ENCODE data around the gene DPPA4.
"Not testable (repeated sequence)": the region's sequence is repeated elsewhere in the genome, so short reads cannot be mapped to it uniquely, and the experiment has no call there.

The DPPA4 gene, protein sequence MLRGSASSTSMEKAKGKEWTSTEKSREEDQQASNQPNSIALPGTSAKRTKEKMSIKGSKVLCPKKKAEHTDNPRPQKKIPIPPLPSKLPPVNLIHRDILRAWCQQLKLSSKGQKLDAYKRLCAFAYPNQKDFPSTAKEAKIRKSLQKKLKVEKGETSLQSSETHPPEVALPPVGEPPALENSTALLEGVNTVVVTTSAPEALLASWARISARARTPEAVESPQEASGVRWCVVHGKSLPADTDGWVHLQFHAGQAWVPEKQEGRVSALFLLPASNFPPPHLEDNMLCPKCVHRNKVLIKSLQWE

DNA sequence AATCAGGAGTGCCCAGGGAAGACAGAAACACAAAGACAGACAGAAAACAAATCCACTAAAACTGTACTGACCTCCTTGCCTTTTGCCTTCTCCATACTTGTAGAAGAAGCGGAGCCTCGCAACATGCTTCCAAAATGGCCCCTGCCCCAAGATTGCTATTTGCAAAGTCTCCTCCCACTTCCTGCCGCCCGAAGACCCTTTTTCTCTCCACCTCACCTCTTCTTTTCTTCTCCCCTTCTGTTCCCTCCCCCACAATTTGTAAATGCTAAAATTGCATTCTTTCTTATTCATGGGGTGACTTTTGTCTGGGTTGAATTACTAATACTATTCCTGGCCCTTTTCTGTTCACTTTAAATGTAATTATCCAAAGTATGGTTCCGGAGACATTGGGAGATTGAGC is at the start of gene DPPA4:
TSS of gene DPPA4 (minus strand) at position 154 of the 400 bp plus-strand sequence. CDS start at position 125, 29 bp downstream.
- peak; percentile 62 for DNase-seq (ENCODE audit: low spot score)

DNA sequence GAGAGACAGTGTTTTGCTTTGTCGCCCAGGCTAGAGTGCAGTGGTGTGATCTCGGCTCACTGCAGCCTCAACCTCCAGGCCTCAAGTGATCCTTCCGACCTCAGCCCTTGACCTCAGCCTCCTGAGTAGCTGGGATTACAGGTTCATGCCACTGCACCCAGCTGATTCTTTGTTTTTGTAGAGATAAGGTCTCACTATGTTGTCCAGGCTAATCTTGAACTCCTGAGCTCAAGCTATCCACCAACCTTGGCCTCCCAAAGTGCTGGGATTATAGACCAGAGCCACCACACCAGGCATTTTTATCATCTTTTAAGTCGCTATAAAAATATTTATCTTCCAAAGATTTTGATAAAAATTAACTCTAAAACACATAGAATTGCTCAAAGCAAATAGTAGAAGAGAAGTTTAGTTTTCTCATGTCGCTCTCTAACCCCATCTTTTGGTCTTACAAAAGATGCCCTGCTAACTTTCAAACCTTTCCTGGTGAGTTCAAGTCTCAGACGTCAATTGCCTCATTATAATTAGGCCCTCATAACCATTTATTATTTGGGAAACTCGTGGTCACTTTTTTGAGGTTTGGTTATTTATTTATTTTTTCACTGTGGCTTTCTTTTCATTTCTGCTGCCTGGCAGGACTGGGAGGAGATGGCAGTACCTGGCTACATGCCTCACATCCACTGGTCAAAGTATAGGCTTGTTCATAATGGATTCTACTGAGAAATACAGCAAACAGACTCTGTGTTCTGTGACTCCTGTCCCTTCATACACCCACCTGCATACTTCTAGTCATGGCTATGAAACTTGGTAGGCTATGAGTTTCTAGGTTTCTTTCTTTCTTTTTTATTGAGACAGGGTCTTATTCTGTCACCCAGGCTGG is 48.3 kb upstream of the DPPA4 start:
- no peak for DNase-seq (ENCODE audit: low spot score)

DNA sequence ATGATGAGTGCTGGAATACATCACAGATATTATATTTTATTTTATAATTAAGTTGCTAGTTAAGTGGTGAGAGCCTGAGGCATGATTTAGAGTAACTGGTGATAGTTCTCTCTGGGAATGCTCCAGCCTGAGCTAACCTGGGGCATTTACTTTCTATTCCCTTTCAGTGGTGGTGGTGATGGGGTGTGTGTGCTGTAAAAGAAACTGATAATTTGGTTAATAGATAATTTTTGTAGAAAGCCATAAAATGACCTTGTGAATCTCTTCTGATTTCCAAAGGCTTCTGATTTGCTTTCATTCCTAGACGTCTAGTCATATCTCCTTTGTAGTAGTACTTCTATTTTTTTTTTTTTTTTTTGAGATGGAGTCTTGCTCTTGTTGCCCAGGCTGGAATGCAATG is 46.8 kb upstream of the DPPA4 start:
- no peak for DNase-seq (ENCODE audit: low spot score)

DNA sequence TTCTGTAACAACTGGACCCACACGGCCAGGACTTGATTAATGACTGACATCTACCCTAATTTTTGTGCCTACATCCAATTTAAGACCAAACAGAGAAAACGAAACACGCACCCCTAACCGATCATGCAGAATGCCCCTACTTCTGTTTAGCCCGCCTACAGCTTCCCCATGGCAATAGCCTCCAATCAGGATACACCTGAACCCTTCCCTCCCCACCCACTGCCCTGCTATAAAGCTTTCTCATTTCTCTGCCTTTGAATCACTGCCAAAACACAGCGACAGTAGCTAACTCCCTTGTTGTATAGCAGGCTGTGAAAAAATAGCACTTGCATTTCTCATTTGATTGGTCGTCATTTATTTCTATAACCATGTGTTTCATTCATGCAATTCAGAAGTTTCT is 45.2 kb upstream of the DPPA4 start:
- peak; percentile 18 for DNase-seq (ENCODE audit: low spot score)

DNA sequence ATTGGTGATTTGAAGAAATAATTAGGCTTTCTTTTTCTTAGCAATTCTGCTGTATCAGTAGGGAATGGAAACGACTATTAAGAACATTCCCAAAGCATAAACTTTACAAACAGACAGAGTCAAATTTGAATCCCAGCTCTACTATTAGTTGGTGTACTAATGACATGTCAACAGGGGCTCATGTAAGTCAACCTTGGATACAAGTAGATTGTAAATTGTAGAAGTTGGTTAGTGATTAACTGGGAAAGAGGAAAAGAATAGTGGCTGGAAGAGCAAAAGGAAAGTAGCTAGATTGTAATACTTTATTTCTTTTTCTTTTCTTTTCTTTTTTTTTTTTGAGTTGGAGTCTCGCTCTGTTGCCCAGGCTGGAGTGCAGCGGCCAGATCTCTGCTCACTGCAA is 38.6 kb upstream of the DPPA4 start:
- DNase-seq (ENCODE audit: low spot score), result no peak

DNA sequence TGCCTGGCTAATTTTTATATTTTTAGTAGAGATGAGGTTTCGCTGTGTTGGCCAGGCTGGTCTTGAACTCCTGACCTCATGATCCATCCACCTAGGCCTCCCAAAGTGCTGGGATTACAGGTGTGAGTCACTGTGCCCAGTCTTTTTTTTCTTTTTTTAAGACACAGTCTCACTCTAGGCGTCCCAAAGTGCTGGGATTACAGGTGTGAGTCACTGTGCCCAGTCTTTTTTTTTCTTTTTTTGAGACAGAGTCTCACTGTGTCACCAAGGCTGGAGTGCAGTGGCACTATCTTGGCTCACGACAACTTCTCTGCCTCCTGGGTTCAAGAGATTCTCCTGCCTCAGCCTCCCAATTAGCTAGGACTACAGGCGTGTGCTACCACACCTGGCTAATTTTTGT is 37.1 kb upstream of the DPPA4 start:
- not testable (repeated sequence) for DNase-seq (ENCODE audit: low spot score)

DNA sequence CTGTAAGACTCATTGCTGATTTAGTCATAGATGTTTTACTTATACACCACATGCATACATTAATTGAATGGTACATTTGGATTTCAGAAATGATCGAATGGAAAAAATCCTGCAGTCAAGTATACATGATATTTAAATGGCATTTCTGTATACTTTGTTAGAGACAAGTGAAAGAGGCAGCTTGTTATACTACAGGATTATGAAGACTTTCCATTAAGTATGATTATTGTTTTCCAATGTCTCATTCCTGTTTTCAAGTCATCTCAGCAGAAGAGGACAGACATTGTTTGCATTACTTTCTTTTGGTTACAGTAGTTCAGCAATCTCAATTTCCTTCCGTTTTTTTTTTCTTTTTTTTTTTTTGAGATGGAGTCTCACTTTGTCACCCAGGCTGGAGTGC is 36.6 kb upstream of the DPPA4 start:
- DNase-seq (ENCODE audit: low spot score), result no peak

DNA sequence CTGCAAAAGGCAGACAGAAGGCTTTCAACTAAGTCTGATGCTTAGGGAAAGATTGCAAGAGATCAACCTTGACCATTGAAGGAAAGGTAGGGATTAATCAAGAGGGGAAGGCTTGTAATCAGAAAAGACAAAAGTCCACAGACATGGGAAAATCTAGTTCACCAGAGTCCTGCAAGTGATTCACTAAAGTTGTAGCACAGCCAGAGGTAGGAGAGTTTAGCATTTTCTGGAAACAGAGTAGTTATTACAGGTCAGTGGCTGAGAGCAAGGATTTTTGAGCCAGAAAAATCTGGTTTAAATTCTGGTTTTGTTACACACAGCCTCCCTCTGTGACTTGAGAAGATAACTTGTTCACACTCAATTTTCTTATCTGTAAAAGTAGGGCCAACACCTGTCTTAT is 35.3 kb upstream of the DPPA4 start:
- no peak for DNase-seq (ENCODE audit: low spot score)

DNA sequence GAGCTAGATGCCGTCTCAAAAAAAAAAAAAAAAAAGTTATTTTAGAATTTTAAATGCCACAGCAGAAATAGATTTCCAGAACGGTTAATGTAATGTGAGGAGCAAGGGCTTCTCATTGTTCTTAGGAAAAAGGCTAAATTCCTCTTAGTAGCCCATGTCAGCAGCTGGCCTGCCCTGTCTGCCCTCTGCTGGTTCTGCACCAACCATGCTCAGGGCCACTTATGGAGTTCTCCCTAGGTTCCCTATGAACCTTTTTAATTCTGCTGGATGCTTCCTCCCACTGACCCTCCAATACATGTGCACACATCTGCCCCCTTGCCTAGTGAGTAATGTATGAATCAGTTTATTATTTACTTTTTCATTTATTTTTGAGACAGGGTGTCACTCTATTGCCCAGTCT is 32.2 kb upstream of the DPPA4 start:
- DNase-seq (ENCODE audit: low spot score), result peak; percentile 54

DNA sequence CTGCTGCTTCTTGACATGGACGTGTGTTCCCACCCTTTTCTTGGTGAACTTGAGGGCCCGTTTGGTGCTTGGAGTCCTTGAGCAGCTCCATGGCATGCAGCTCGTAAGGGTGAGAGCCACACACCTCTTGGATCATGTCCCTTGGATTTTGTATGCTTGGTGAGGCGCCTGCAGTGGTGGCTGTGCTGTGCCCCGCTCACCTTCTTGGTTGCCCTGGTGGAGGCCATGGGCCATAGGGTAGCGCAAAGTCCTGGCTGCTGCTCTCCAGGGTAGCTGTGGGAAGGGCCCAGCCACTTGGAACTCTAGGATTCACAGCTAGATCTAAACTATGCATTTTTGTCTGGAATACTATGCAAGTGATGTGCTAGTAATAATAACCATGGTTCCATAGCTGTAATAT is 26.7 kb upstream of the DPPA4 start:
- DNase-seq (ENCODE audit: low spot score), result no peak

DNA sequence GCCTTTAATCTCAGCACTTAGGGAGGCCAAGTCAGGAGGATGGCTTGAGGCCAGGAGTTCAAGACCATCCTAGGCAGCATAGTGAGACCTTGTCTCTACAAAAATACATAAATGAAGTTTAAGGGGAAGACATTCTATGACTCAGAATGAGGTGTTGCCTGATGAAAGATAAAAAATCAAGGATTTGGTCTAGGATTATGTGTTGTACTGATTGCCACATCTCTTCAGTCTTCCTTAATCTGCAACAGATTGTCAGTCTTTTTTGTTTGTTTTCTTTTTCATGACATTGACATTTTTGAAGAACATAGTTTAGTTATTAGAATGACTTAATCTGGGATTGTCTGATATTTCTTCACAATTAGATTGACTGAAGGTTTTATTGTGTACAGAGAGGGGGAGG is 26.3 kb upstream of the DPPA4 start:
- DNase-seq (ENCODE audit: low spot score), result no peak

DNA sequence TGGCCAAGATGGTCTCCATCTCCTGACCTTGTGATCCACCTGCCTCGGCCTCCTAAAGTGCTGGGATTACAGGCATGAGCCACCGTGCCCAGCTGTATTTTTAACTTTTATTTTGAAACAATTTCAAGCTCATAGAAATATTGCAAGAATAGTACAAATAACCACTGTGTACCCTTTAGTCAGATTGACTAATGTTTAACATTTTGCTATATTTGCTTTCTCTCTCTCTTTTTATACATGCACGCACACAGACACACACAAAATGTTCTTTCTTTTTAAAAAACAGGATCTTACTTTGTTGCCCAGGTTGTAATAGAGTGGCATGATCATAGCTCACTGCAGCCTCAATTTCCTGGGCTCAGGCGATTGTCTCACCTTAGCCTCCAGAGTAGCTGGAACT is 25.5 kb upstream of the DPPA4 start:
- no peak for DNase-seq (ENCODE audit: low spot score)

DNA sequence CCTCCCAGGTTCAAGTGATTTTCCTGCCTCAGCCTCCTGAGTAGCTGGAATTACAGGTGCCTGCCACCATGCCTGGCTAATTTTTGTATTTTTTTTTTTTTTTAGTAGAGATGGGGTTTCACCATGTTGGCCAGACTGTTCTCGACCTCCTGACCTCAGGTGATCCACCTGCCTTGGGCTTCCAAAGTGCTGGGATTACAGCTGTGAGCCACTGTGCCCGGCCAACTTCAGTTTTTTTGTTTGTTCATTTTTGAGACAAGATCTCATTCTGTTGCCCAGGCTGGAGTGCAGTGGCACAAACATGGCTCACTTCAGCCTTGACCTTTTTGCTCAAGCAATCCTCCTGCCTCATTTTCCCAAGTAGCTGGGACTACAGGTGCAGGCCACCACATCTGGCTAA is 21.5 kb upstream of the DPPA4 start:
- not testable (repeated sequence) for DNase-seq (ENCODE audit: low spot score)

DNA sequence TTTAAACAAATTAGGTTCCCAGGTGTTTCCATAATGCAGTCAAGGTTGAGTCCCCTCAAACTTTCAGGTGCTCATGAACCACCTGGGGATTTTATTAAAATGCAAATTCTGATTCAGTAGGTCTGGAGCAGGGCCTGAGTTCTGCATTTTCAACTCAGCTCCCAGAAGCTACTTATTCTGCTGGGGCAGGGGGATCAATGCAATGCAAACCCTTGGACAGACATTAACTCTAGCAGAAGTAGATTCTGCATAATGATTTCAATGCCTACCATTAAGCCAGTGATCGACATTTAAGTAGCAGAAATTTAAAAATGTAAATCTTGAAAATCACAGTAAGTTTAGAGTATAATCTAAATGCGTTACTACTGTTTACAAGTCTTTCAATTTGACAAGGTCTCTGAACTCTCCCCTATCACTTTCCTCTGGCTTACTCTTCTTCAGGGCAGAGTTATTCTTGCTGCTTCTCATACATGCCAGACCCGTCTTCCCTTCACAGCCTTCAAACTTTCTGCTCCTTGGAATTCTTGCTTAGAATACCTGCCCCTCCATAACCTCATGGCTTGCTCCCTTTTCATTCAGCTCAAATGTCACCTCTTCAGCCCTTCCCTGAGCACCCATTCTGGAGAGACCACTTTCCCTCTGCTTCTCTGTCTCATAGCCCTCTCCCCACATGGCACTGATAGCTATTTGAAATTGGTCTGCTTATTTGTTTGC is 19.3 kb upstream of the DPPA4 start:
- DNase-seq (ENCODE audit: low spot score), result peak; percentile 14

DNA sequence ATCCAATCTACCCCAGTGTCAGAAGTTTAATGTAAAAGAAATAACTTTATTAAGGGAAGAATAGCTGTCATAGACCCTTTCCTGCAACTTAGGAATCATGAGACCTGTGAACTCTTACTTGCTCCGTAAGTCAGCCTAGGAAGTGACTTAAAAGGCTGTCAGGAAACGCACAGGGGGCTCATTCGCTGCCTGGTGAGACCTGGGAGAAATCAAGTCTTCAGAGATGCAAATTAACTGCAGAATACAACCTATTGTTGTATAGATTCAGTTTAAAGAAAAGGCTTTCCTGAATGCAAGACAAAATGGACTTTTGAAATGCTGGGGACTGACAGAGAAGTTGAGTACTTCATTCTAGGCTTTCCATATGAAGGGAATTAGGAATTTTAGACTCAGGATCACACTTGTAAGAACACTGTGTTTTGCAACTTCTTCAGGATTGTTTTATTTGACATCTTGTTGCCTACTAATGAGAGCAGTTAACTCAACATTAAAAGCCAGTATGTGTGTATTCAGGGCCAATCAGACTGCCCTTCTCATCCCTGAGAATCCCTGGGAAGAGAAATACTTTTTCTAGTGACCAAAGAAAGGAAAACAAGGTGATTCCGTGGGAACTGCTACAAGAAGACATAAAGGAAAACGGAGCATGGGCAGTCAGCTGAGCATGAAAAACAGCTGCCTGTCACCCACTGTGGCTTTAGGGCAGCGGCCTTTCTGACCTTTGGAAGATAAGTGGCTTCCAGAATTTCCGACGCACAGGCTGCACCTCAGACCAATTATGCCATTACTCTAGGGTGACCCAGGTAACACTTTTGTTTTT is 18.5 kb upstream of the DPPA4 start:
- peak; percentile 58 for DNase-seq (ENCODE audit: low spot score)

DNA sequence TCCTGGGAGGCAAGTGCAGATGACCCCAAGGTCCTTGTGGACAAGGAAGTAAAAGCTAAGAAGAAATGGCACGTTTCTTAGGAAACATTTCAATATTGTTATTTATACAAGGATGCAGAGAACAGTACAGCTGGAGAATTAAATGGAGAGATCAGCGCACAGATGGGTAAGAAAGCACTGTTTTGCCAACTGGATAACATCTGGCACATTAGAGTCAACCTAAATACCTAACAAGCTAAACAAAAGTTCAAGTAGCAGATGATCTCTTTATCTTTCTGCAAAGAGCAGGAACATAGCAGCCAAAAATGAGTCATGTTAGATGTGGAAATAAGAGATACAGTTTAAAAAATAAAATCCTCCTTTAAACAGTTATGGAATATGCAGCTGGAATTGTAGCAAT is 15.7 kb upstream of the DPPA4 start:
- no peak for DNase-seq (ENCODE audit: low spot score)

DNA sequence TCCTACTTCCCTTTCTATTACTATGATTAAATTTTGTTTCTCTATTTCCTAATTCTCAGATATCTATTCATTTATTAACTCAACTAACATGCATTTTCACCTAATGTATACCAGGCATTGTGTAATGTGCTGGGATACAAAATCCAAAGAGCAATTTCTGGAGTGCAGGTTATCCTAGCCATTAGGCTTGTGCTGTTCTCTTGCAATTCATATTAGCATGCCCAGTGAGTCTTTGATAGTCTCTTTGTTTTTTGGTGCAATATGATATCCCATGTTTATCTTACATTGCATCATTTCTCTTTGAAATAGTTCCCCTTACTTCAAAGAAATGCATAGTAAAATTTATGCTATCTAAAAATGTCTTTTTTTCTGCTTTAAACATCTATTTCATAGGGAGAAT is 13.9 kb upstream of the DPPA4 start:
- no peak for DNase-seq (ENCODE audit: low spot score)

DNA sequence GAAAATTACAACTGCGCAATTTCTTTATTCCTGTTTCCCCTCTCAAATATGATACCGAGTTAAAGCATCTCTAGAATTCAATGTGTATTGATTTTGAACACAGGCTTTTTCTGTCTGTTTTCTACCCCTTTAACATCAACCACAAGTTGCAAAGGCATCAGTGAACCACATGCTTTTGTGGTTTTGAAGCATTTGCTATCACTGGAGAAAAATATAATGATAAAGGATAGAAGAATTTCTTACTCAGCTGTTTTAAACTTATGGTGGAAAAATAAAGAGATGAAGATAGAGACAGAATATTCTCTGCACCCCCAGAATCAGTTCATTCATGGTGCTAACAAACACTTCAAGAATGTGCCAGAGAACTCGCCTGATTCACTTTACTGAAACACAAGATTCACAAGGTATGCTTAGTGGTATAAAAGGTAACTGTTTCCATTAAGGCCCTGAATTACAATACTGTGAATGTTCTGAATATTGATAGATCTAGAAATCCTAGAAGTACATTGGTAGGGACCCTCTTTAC is 9.5 kb upstream of the DPPA4 start:
- DNase-seq (ENCODE audit: low spot score), result no peak

DNA sequence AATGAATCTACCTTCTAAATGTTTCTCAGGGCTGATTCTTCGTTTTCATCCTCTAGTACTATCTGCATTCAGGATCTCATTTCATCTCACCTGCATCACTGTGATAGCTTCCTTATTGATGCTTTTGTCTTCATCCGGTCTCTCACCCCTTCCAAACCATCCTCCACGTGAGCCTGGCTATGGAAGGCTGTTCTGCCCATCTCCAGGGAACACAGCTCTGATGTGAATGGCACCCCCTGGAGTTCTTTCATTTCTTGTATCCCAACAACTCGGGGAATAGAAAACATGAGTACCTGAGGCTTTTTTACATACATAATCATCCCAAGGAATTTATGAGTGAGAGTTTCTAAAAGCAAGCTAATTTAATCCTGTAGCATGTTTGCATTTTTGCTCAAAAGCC is 8.8 kb upstream of the DPPA4 start:
- DNase-seq (ENCODE audit: low spot score), result no peak

DNA sequence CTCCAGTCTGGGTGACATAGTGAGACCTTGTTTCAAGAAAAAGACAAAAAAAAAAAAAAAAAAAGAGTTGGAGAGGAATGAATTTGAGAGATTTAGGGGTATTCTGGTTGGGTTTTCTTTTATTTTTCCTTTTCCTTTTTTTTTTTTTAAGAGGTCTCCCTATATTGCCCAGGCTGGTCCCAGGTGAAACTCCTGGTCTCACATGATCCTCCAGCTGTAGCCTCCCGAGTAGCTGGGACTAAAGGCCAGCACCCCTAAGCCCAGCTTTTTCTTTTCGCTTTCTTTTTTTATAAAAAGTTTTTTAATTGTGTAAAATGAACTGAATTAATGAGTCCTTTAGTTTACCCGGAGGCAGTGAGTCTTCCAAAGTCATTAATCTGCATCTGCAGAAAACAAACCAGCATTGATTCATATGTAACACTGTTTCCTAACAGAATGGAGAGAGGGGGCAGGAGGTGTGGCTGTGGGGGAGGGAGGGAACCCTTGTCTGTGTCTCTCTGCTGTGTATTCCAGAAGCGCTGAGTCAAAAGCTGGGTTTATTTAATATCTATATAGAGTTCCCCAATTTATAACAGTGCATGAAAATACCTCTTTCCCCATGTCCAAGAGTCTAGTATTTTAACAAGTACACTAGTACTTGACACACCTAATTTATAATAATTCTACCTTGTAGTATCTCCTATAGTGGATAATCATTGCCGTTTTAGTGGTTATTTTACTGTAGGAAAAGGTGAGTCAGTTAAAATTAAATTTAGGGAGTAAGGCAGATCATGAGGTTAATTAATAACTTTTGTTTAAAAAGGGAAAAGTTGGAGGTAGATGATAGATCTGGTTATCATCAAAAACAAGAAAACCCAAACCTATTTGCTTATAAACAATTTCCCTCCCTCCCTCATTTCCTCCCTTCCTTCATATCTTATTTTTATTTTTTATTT is 2.6 kb upstream of the DPPA4 start:
- peak; percentile 37 for DNase-seq (ENCODE audit: low spot score)

DNA sequence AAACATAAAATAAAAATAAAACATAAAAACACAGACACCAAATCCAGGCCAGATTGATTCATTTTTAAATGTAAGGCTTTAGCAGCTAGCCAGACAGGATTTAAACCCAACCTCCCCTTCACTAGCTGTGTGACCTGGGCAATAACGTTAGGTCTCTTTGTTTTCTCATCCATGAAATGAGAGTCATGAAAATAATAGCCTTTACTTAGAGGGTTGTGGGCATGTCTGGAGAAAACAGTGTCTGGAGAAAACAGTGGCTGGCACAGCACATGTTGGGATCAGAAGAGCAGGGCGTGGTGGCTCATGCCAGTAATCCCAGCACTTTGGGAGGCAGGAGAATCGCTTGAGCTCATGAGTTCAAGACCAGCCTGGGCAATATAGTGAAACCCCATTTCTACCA is 1.9 kb upstream of the DPPA4 start:
- no peak for DNase-seq (ENCODE audit: low spot score)
